ENCODE measurements around the gene TMEM169.

Gene TMEM169

GRCh38 chr2:216144857-216145256, 63.1 kb downstream of the TMEM169 start:
- H3K27me3 ChIP-seq: no peaks in the 10 kb centered on the region
- no peak for DNase-seq
- H3K36me3 ChIP-seq: peaks cover 94% of the 10 kb centered on the region
- no peaks in the 10 kb centered on the region for H3K9me3 ChIP-seq
- no peaks in the 10 kb centered on the region for H3K4me1 ChIP-seq
- no peak for TF ChIP-seq CTCF (IDR thresholded peaks at IDR 0.05; ENCODE audit: low read depth, low read length)
- no peak overlapping the region for H3K4me3 ChIP-seq (ENCODE audit: low read depth, low read length)

GRCh38 chr2:216146573-216146972, 64.9 kb downstream of the TMEM169 start:
- Histone ChIP-seq H3K4me1 (no peaks in the 10 kb centered on the region), H3K27me3 (no peaks in the 10 kb centered on the region), H3K4me3 (ENCODE audit: low read depth, low read length) (no peak overlapping the region), H3K9me3 (no peaks in the 10 kb centered on the region), H3K36me3 (peaks cover 96% of the 10 kb centered on the region)
- DNase-seq: no peak
- no peak for TF ChIP-seq CTCF (IDR thresholded peaks at IDR 0.05; ENCODE audit: low read depth, low read length)

GRCh38 chr2:216147172-216148131, 65.7 kb downstream of the TMEM169 start:
- no peaks in the 10 kb centered on the region for H3K9me3 ChIP-seq
- no peak for DNase-seq
- H3K36me3 ChIP-seq: peaks cover 95% of the 10 kb centered on the region
- TF ChIP-seq CTCF (IDR thresholded peaks at IDR 0.05; ENCODE audit: low read depth, low read length): no peak
- no peaks in the 10 kb centered on the region for H3K4me1 ChIP-seq
- no peaks in the 10 kb centered on the region for H3K27me3 ChIP-seq
- H3K4me3 ChIP-seq (ENCODE audit: low read depth, low read length): no peak overlapping the region

GRCh38 chr2:216148983-216149382, 67.3 kb downstream of the TMEM169 start:
- Histone ChIP-seq H3K36me3 (peaks cover 94% of the 10 kb centered on the region), H3K4me3 (ENCODE audit: low read depth, low read length) (no peak overlapping the region), H3K4me1 (no peaks in the 10 kb centered on the region; the same call in 1 of the 2 replicates), H3K27me3 (no peaks in the 10 kb centered on the region), H3K9me3 (no peaks in the 10 kb centered on the region)
- DNase-seq: no peak
- no peak for TF ChIP-seq CTCF (IDR thresholded peaks at IDR 0.05; ENCODE audit: low read depth, low read length)

GRCh38 chr2:216149741-216150140, 68.0 kb downstream of the TMEM169 start:
- H3K4me3 ChIP-seq (ENCODE audit: low read depth, low read length): no peak overlapping the region
- H3K9me3 ChIP-seq: no peaks in the 10 kb centered on the region
- H3K27me3 ChIP-seq: no peaks in the 10 kb centered on the region
- no peak for DNase-seq
- H3K36me3 ChIP-seq: peaks cover 94% of the 10 kb centered on the region
- no peaks in the 10 kb centered on the region; the same call in 1 of the 2 replicates for H3K4me1 ChIP-seq
- no peak for TF ChIP-seq CTCF (IDR thresholded peaks at IDR 0.05; ENCODE audit: low read depth, low read length)

Measured in BE2C (cell line).